Medulla oblongata (tissue), 1 donor: ENCODE data around the gene SCYGR7.

Source experiments
- DNase-seq: peaks from one replicate; pipeline ENCODE4 v3.0.0-alpha.2; 2015; ENCODE audit errors: extremely low spot score

SCYGR7 gene

GRCh38 chr2:227759411-227760118 is 31.4 kb downstream of the SCYGR7 start:
- DNase-seq = no peak

GRCh38 chr2:227761740-227762476 is 33.8 kb downstream of the SCYGR7 start:
- no peak for DNase-seq

- DNase-seq = peak; percentile 8
Observed at GRCh38 chr2:227765788-227766372, 37.7 kb downstream of the SCYGR7 start.

GRCh38 chr2:227766373-227766883 is 38.3 kb downstream of the SCYGR7 start:
- peak; percentile 90 for DNase-seq

GRCh38 chr2:227767830-227768229 is 39.7 kb downstream of the SCYGR7 start:
- no peak for DNase-seq

GRCh38 chr2:227772197-227772661 is 44.1 kb downstream of the SCYGR7 start:
- DNase-seq = no peak

GRCh38 chr2:227772932-227773331 is 44.8 kb downstream of the SCYGR7 start:
- no peak for DNase-seq

- DNase-seq = no peak
Observed at GRCh38 chr2:227774011-227774624, 46.0 kb downstream of the SCYGR7 start.

- DNase-seq = no peak
Observed at GRCh38 chr2:227774895-227775842, 47.0 kb downstream of the SCYGR7 start.
